ENCODE data around the gene FUT3.
"Not testable (repeated sequence)": the region's sequence is repeated elsewhere in the genome, so short reads cannot be mapped to it uniquely, and the experiment has no call there.

FUT3 gene

GRCh38 chr19:5847846-5848245 lies 3.4 kb downstream of the FUT3 start:
- DNase-seq (ENCODE audit: low spot score), result not testable (repeated sequence)

GRCh38 chr19:5844456-5845433 lies 6.5 kb downstream of the FUT3 start:
- no peak for DNase-seq (ENCODE audit: low spot score)

- DNase-seq (ENCODE audit: low spot score), result no peak
Observed at GRCh38 chr19:5843295-5843927, 7.8 kb downstream of the FUT3 start.

GRCh38 chr19:5841735-5842111 lies 9.5 kb downstream of the FUT3 start:
- not testable (repeated sequence) for DNase-seq (ENCODE audit: low spot score)

GRCh38 chr19:5839065-5840017 lies 11.9 kb downstream of the FUT3 start, which contains the start of gene FUT6:
Gene FUT6 (minus strand): TSS chr19:5839702. CDS start chr19:5832567, 7,135 bp downstream.
- no peak for DNase-seq (ENCODE audit: low spot score)

GRCh38 chr19:5838353-5839064 lies 12.7 kb downstream of the FUT3 start:
- DNase-seq (ENCODE audit: low spot score), result no peak

GRCh38 chr19:5837761-5838352 lies 13.4 kb downstream of the FUT3 start:
- DNase-seq (ENCODE audit: low spot score), result peak; percentile 47

- DNase-seq (ENCODE audit: low spot score), result no peak
Observed at GRCh38 chr19:5832527-5833216, 18.6 kb downstream of the FUT3 start.

- no peak for DNase-seq (ENCODE audit: low spot score)
Observed at GRCh38 chr19:5832061-5832460, 19.2 kb downstream of the FUT3 start.

GRCh38 chr19:5831159-5831558 lies 20.1 kb downstream of the FUT3 start:
- DNase-seq (ENCODE audit: low spot score), result no peak

- DNase-seq (ENCODE audit: low spot score), result no peak
Observed at GRCh38 chr19:5829567-5830310, 21.5 kb downstream of the FUT3 start.

GRCh38 chr19:5828661-5829566 lies 22.3 kb downstream of the FUT3 start:
- DNase-seq (ENCODE audit: low spot score), result no peak

GRCh38 chr19:5827891-5828660 lies 23.2 kb downstream of the FUT3 start:
- DNase-seq (ENCODE audit: low spot score), result peak; percentile 99

GRCh38 chr19:5827342-5827890 lies 23.8 kb downstream of the FUT3 start:
- DNase-seq (ENCODE audit: low spot score), result no peak

- peak; percentile 85 for DNase-seq (ENCODE audit: low spot score)
Observed at GRCh38 chr19:5826531-5827341, 24.5 kb downstream of the FUT3 start.

GRCh38 chr19:5825178-5825577 lies 26.1 kb downstream of the FUT3 start:
- DNase-seq (ENCODE audit: low spot score), result no peak

- DNase-seq (ENCODE audit: low spot score), result no peak
Observed at GRCh38 chr19:5824751-5825150, 26.5 kb downstream of the FUT3 start.

Measured in HuH-7.5 (cell line).